OCI-LY1 (cell line): ENCODE results near the gene KCNT2.

ENCODE experiments used
- H2AFZ ChIP-seq: fragments of 200-600 bp; sonication (generic), shearing (Covaris generic); 2 replicates; pipeline ENCODE4 v1.6.0; 2014; ENCODE audit warnings: antibody characterized with exemption, mild to moderate bottlenecking, low read length
- H3F3A ChIP-seq: fragments of 200-600 bp; sonication (generic), shearing (Covaris generic); 2 replicates; pipeline ENCODE4 v1.6.0; 2014; ENCODE audit warnings: mild to moderate bottlenecking, antibody characterized with exemption, low read length, moderate library complexity; ENCODE audit not compliant: insufficient read depth
- H3K27ac ChIP-seq: fragments of 200-600 bp; sonication (generic); 2 replicates; pipeline ENCODE4 v1.5.1; 2014; ENCODE audit warnings: low read length, mixed run types, mild to moderate bottlenecking, low read depth; ENCODE audit not compliant: poor library complexity, severe bottlenecking
- H3K27me3 ChIP-seq: fragments of 200-600 bp; sonication (generic); 2 replicates; pipeline ENCODE4 v1.6.0; 2014; ENCODE audit warnings: antibody characterized with exemption, mild to moderate bottlenecking, low read length, moderate library complexity; ENCODE audit not compliant: insufficient read depth
- H3K36me3 ChIP-seq: fragments of 200-600 bp; sonication (generic); 2 replicates; pipeline ENCODE4 v1.6.1; 2014; ENCODE audit warnings: mild to moderate bottlenecking, antibody characterized with exemption, low read length, moderate library complexity, mixed read lengths; ENCODE audit not compliant: insufficient read depth
- H3K4me1 ChIP-seq: fragments of 200-600 bp; sonication (generic); 2 replicates; pipeline ENCODE4 v1.5.1; 2014; ENCODE audit warnings: mild to moderate bottlenecking, low read length, moderate library complexity; ENCODE audit not compliant: insufficient read depth, severe bottlenecking
- H3K4me2 ChIP-seq: fragments of 200-600 bp; sonication (generic), shearing (Covaris generic); 2 replicates; pipeline ENCODE4 v1.6.1; 2014; ENCODE audit warnings: low read length
- H3K4me3 ChIP-seq: fragments of 200-600 bp; sonication (generic); 2 replicates; pipeline ENCODE4 v1.5.1; 2014; ENCODE audit warnings: low read length, low read depth, mild to moderate bottlenecking, mixed read lengths; ENCODE audit not compliant: poor library complexity, severe bottlenecking
- H3K79me2 ChIP-seq: fragments of 200-600 bp; shearing (Covaris generic); 2 replicates; pipeline ENCODE4 v1.6.1; 2016; ENCODE audit warnings: mixed run types, low read length, mixed read lengths; ENCODE audit not compliant: insufficient read depth
- H3K9ac ChIP-seq: fragments of 200-600 bp; sonication (generic), shearing (Covaris generic); 2 replicates; pipeline ENCODE4 v1.6.1; 2014; ENCODE audit warnings: mild to moderate bottlenecking, low read length, mixed read lengths
- H3K9me2 ChIP-seq: fragments of 200-600 bp; sonication (generic), shearing (Covaris generic); 2 replicates; pipeline ENCODE4 v1.6.1; 2014; ENCODE audit warnings: low read depth, mild to moderate bottlenecking, low read length, mixed read lengths
- H3K9me3 ChIP-seq: fragments of 200-600 bp; shearing (Covaris generic); 2 replicates; pipeline ENCODE4 v1.6.1; 2014; ENCODE audit warnings: low read length, mixed read lengths
- H4K20me1 ChIP-seq: fragments of 200-600 bp; sonication (generic), shearing (Covaris generic); 2 replicates; pipeline ENCODE4 v1.6.0; 2016; ENCODE audit warnings: mild to moderate bottlenecking, low read length; ENCODE audit not compliant: insufficient read depth
- CTCF ChIP-seq: fragments of 200-600 bp; sonication (generic), shearing (Covaris generic); IDR thresholded peaks from 2 replicates; pipeline ENCODE4 v1.5.1; 2017; ENCODE audit warnings: mild to moderate bottlenecking, antibody characterized with exemption, low read length, moderate library complexity, mixed read lengths
- EZH2 ChIP-seq: fragments of 200-600 bp; sonication (generic), shearing (Covaris generic); IDR thresholded peaks from 2 replicates; pipeline ENCODE4 v1.8.0; 2017; ENCODE audit warnings: borderline replicate concordance, mixed run types, mild to moderate bottlenecking, antibody characterized with exemption, low read length, moderate library complexity, mixed read lengths

Gene KCNT2

GRCh38 chr1:196654271-196654670, 46.0 kb upstream of the KCNT2 start:
- Histone ChIP-seq H3K9me2 (0 out of 2 replicates have a peak, but pooled peaks cover 2% of the 10 kb centered on the region), H3K79me2 (no peaks in the 10 kb centered on the region), H3K4me3 (no peak overlapping the region), H3K4me1 (no peaks in the 10 kb centered on the region), H3K27me3 (no peaks in the 10 kb centered on the region), H4K20me1 (no peaks in the 10 kb centered on the region), H3K36me3 (no peaks in the 10 kb centered on the region), H3K4me2 (no peak overlapping the region), H2AFZ (no peak overlapping the region), H3K9me3 (no peaks in the 10 kb centered on the region), H3K27ac (no peak overlapping the region), H3K9ac (no peak overlapping the region), H3F3A (no peaks in the 10 kb centered on the region)
- no peak for TF ChIP-seq EZH2
- no peak for TF ChIP-seq CTCF

- Histone ChIP-seq H3K9me2 (0 out of 2 replicates have a peak, but pooled peaks cover 2% of the 10 kb centered on the region), H3K4me2 (no peak within 1 kb of the TSS), H3K4me1 (no peaks in the 10 kb centered on the region), H3K27me3 (no peaks in the 10 kb centered on the region), H3F3A (no peaks in the 10 kb centered on the region), H3K4me3 (no peak within 1 kb of the TSS), H3K36me3 (no peaks in the 10 kb centered on the region), H4K20me1 (no peaks in the 10 kb centered on the region), H3K27ac (no peak within 1 kb of the TSS), H2AFZ (no peak within 1 kb of the TSS), H3K9ac (no peak within 1 kb of the TSS), H3K79me2 (no peaks in the 10 kb centered on the region), H3K9me3 (no peaks in the 10 kb centered on the region)
- TF ChIP-seq EZH2 = no peak
- TF ChIP-seq CTCF = no peak
Observed at GRCh38 chr1:196651637-196652215, 43.5 kb upstream of the KCNT2 start, which contains the start of gene CFH. CFH (plus strand) TSS chr1:196652043; CDS start chr1:196652118, 75 bp downstream.

- Histone ChIP-seq H3K27ac (no peak overlapping the region), H3F3A (no peaks in the 10 kb centered on the region), H3K9me3 (no peaks in the 10 kb centered on the region), H3K27me3 (no peaks in the 10 kb centered on the region), H3K4me3 (no peak overlapping the region), H3K79me2 (no peaks in the 10 kb centered on the region), H2AFZ (no peak overlapping the region), H3K4me2 (no peak overlapping the region), H3K4me1 (no peaks in the 10 kb centered on the region), H3K36me3 (no peaks in the 10 kb centered on the region), H4K20me1 (no peaks in the 10 kb centered on the region), H3K9me2 (0 out of 2 replicates have a peak, but pooled peaks cover 2% of the 10 kb centered on the region), H3K9ac (no peak overlapping the region)
- TF ChIP-seq EZH2 (no peak), CTCF (no peak)
Observed at GRCh38 chr1:196651079-196651478, 42.8 kb upstream of the KCNT2 start.
